ENCODE data around the gene TLL2. TPM values are rescaled to one million over a fixed set of nuclear protein-coding genes. Genes with fewer than 3 reads are reported as not detected.

The TLL2 gene
- total and polyA plus RNA-seq, 9 of the 15 experiments (the other 6 are each of a cell fraction or from before 2014, with no cell fraction given), result 0.09 TPM; not detected in 8

DNA sequence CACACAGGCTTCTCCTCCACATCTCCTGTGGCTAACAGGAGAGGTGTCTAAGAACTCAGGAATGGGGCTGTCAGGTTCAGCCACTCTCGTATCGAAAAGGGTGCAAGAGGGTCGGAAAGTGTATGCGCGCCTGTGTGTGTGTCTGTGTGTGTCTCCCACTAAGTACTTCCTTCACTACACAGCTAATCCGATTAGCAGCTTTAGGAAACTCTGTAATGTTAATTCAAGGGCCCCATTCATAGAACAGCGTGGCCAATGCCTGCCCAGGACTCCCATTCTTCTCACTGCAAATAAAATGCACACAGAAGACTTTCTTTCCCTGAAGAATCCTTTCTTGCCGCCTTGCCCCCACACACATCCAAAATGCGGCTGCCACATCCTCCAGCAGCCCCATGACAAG is 39.9 kb downstream of the TLL2 start:
- Histone ChIP-seq H3K9ac (ENCODE audit: insufficient read depth in 1 of 2, low read depth in 2 of 2, low read length in 2 of 2) (no peak overlapping the region), H3K27me3 (ENCODE audit: control insufficient read depth in 2 of 2, insufficient read depth in 2 of 2, low read length in 2 of 2) (peaks cover 0 to 37% of the 10 kb centered on the region in 2 experiments; a peak in 2 of 5 replicates), H4K20me1 (replicated peaks; ENCODE audit: control insufficient read depth, insufficient read depth, low read length) (0 out of 2 replicates have a peak, but pooled peaks cover 3% of the 10 kb centered on the region), H2AFZ (ENCODE audit: low read depth, low read length) (no peak overlapping the region), H3K4me3 (no peak overlapping the region), H3K4me2 (ENCODE audit: insufficient read depth, low read length) (no peak overlapping the region), H3K4me1 (replicated peaks in 1 of 2; ENCODE audit: control insufficient read depth in 2 of 2, insufficient read depth in 2 of 2, low read length in 2 of 2) (no peaks in the 10 kb centered on the region), H3K79me2 (ENCODE audit: control insufficient read depth, insufficient read depth, low read length) (no peaks in the 10 kb centered on the region), H3K36me3 (ENCODE audit: control insufficient read depth, insufficient read depth, low read length) (no peaks in the 10 kb centered on the region), H3K27ac (ENCODE audit: extremely low read depth, low read depth, low read length) (no peak overlapping the region), H3K9me1 (ENCODE audit: control insufficient read depth, insufficient read depth, low read length) (no peaks in the 10 kb centered on the region), H3K9me3 (replicated peaks; ENCODE audit: control insufficient read depth, insufficient read depth, low read depth, low read length) (no peaks in the 10 kb centered on the region)
- POLR2A ChIA-PET, result no interaction called here
- in situ Hi-C loops (cut with MboI) (no loop called here), intact Hi-C loops (cut with micrococcal nuclease) (no loop called here)
- no peak for ATAC-seq
- FAIRE-seq, result no peak
- DNase-seq (ENCODE audit: extremely low read depth in 1 of 4, low spot score in 3 of 4), result no peak
- CTCF ChIA-PET (ENCODE audit: low intra/inter-chr PET ratio), result no interaction called here
- 1% methylated on average over 9 of the region's 9 CpGs for WGBS (ENCODE audit: insufficient coverage, low coverage, missing lambda C conversion rate)
- no TSS peak for BruUV-seq (replicated peaks)
- TF ChIP-seq POLR2A (conservative IDR thresholded peaks at IDR 0.05) (no peak), RCOR1 (IDR thresholded peaks at IDR 0.05; ENCODE audit: borderline replicate concordance in 1 of 2, low read depth in 2 of 2, low read length in 2 of 2) (no peak), SP1 (CRISPR knock-in tag; IDR thresholded peaks at IDR 0.05) (no peak), TEAD2 (tag; IDR thresholded peaks at IDR 0.05) (no peak), ZNF12 (CRISPR knock-in tag; IDR thresholded peaks at IDR 0.05) (no peak), SMARCC2 (IDR thresholded peaks at IDR 0.05; ENCODE audit: low read depth) (no peak), CREBBP (IDR thresholded peaks at IDR 0.05; ENCODE audit: low read depth, low read length) (no peak), MED1 (CRISPR knock-in tag; IDR thresholded peaks at IDR 0.05; ENCODE audit: borderline replicate concordance) (no peak)
- TF ChIP-seq, protein P1, sequence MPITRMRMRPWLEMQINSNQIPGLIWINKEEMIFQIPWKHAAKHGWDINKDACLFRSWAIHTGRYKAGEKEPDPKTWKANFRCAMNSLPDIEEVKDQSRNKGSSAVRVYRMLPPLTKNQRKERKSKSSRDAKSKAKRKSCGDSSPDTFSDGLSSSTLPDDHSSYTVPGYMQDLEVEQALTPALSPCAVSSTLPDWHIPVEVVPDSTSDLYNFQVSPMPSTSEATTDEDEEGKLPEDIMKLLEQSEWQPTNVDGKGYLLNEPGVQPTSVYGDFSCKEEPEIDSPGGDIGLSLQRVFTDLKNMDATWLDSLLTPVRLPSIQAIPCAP (CRISPR knock-in tag; IDR thresholded peaks at IDR 0.05; ENCODE audit: borderline replicate concordance), result no peak
- TF ChIP-seq, protein P2, sequence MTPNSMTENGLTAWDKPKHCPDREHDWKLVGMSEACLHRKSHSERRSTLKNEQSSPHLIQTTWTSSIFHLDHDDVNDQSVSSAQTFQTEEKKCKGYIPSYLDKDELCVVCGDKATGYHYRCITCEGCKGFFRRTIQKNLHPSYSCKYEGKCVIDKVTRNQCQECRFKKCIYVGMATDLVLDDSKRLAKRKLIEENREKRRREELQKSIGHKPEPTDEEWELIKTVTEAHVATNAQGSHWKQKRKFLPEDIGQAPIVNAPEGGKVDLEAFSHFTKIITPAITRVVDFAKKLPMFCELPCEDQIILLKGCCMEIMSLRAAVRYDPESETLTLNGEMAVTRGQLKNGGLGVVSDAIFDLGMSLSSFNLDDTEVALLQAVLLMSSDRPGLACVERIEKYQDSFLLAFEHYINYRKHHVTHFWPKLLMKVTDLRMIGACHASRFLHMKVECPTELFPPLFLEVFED (CRISPR knock-in tag; conservative IDR thresholded peaks at IDR 0.05), result no peak
- TF ChIP-seq, protein P3, sequence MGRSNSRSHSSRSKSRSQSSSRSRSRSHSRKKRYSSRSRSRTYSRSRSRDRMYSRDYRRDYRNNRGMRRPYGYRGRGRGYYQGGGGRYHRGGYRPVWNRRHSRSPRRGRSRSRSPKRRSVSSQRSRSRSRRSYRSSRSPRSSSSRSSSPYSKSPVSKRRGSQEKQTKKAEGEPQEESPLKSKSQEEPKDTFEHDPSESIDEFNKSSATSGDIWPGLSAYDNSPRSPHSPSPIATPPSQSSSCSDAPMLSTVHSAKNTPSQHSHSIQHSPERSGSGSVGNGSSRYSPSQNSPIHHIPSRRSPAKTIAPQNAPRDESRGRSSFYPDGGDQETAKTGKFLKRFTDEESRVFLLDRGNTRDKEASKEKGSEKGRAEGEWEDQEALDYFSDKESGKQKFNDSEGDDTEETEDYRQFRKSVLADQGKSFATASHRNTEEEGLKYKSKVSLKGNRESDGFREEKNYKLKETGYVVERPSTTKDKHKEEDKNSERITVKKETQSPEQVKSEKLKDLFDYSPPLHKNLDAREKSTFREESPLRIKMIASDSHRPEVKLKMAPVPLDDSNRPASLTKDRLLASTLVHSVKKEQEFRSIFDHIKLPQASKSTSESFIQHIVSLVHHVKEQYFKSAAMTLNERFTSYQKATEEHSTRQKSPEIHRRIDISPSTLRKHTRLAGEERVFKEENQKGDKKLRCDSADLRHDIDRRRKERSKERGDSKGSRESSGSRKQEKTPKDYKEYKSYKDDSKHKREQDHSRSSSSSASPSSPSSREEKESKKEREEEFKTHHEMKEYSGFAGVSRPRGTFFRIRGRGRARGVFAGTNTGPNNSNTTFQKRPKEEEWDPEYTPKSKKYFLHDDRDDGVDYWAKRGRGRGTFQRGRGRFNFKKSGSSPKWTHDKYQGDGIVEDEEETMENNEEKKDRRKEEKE (IDR thresholded peaks at IDR 0.05; ENCODE audit: borderline replicate concordance in 1 of 2, control insufficient read depth in 1 of 2, low read depth in 2 of 2, low read length in 1 of 2), result no peak

Data from K562 (cell line).